ENCODE measurements around the gene ZNF350. TPM values are rescaled to one million over a fixed set of nuclear protein-coding genes. Genes with fewer than 3 reads are reported as not detected.
"Not testable (repeated sequence)": the region's sequence is repeated elsewhere in the genome, so short reads cannot be mapped to it uniquely, and the experiment has no call there.

Gene ZNF350
- total RNA-seq, 1 experiment from 2014 or later = 2.3 TPM

- H2AFZ ChIP-seq (ENCODE audit: low read depth, low read length, poor library complexity, severe bottlenecking); DNase-seq (ENCODE audit: low read depth, low spot score); H3K36me3 ChIP-seq (ENCODE audit: control insufficient read depth in 1 of 2, insufficient read depth in 2 of 2, low read length in 2 of 2); H3K4me3 ChIP-seq (replicated peaks in 1 of 2; ENCODE audit: low read depth in 1 of 2, low read length in 2 of 2); H3K27me3 ChIP-seq (ENCODE audit: insufficient read depth, low read length); POLR2A ChIA-PET; intact Hi-C loops (cut with micrococcal nuclease); H3K9me2 ChIP-seq (ENCODE audit: insufficient read depth); CTCF ChIA-PET; H3K4me1 ChIP-seq (ENCODE audit: control insufficient read depth in 1 of 2, insufficient read depth in 2 of 2, low read length in 2 of 2); BruUV-seq (replicated peaks); ATAC-seq; H4K20me1 ChIP-seq (ENCODE audit: insufficient read depth); H3K27ac ChIP-seq (ENCODE audit: low read depth, low read length); H3K9ac ChIP-seq (ENCODE audit: low read length); H3K4me2 ChIP-seq (ENCODE audit: low read length); H3K79me2 ChIP-seq (ENCODE audit: insufficient read depth, low read length); RAD21 ChIA-PET (ENCODE audit: low non-redundant PET in 1 of 2, low total read pairs in 2 of 2, uncharacterized antibody in 2 of 2, unreplicated experiment in 2 of 2): not testable (repeated sequence)
- H3K9me3 ChIP-seq (ENCODE audit: control insufficient read depth in 1 of 2, insufficient read depth in 1 of 2, low read depth in 1 of 2, low read length in 2 of 2) = peaks cover 28 to 35% of the 10 kb centered on the region in 2 experiments; a peak in 3 of 4 replicates
These were observed 10.9 kb downstream of the ZNF350 start for GRCh38 chr19:51975787-51976186.

GRCh38 chr19:51971624-51972023, 15.0 kb downstream of the ZNF350 start:
- Histone ChIP-seq H3K27ac (ENCODE audit: low read depth, low read length) (no peak overlapping the region), H3K79me2 (ENCODE audit: insufficient read depth, low read length) (no peaks in the 10 kb centered on the region), H3K9me3 (ENCODE audit: control insufficient read depth in 1 of 2, insufficient read depth in 1 of 2, low read depth in 1 of 2, low read length in 2 of 2) (peaks cover 21 to 36% of the 10 kb centered on the region in 2 experiments; a peak in 3 of 4 replicates), H3K27me3 (ENCODE audit: insufficient read depth, low read length) (no peaks in the 10 kb centered on the region), H3K9me2 (ENCODE audit: insufficient read depth) (no peaks in the 10 kb centered on the region), H2AFZ (ENCODE audit: low read depth, low read length, poor library complexity, severe bottlenecking) (no peak overlapping the region), H3K9ac (ENCODE audit: low read length) (no peak overlapping the region), H3K4me2 (ENCODE audit: low read length) (no peak overlapping the region), H4K20me1 (ENCODE audit: insufficient read depth) (no peaks in the 10 kb centered on the region), H3K4me3 (replicated peaks in 1 of 2; ENCODE audit: low read depth in 1 of 2, low read length in 2 of 2) (no peak overlapping the region), H3K36me3 (ENCODE audit: control insufficient read depth in 1 of 2, insufficient read depth in 2 of 2, low read length in 2 of 2) (peaks cover 2 to 3% of the 10 kb centered on the region in 2 experiments; a peak in 1 of 4 replicates), H3K4me1 (ENCODE audit: control insufficient read depth in 1 of 2, insufficient read depth in 2 of 2, low read length in 2 of 2) (no peaks in the 10 kb centered on the region)
- CTCF ChIA-PET = no interaction called here
- RAD21 ChIA-PET (ENCODE audit: low non-redundant PET in 1 of 2, low total read pairs in 2 of 2, uncharacterized antibody in 2 of 2, unreplicated experiment in 2 of 2) = no interaction called here
- intact Hi-C loops (cut with micrococcal nuclease) = no loop called here
- BruUV-seq (replicated peaks) = no TSS peak
- TF ChIP-seq CEBPB (IDR thresholded peaks at IDR 0.05; ENCODE audit: low read depth) = no peak
- no peak for TF ChIP-seq SP1 (IDR thresholded peaks at IDR 0.05; ENCODE audit: low read depth)
- TF ChIP-seq ZFX (IDR thresholded peaks at IDR 0.05) = no peak
- no peak for TF ChIP-seq ZNF274 (IDR thresholded peaks at IDR 0.05; ENCODE audit: low read depth, low read length)
- TF ChIP-seq CBX3 (IDR thresholded peaks at IDR 0.05; ENCODE audit: low read depth) = no peak
- no peak for TF ChIP-seq EZH2phosphoT487 (IDR thresholded peaks at IDR 0.05; ENCODE audit: borderline replicate concordance)
- TF ChIP-seq POLR2AphosphoS5 (IDR thresholded peaks at IDR 0.05; ENCODE audit: low read depth, low read length) = no peak
- no peak for TF ChIP-seq FOSL1 (IDR thresholded peaks at IDR 0.05; ENCODE audit: low read depth)
- TF ChIP-seq SIN3A (IDR thresholded peaks at IDR 0.05; ENCODE audit: low read depth) = no peak
- no peak for TF ChIP-seq SRF (IDR thresholded peaks at IDR 0.05; ENCODE audit: low read depth)
- POLR2A ChIA-PET = no interaction called here
- DNase-seq (ENCODE audit: low read depth, low spot score) = no peak
- ATAC-seq = no peak

Data from HCT116 (cell line).